ENCODE data around the gene DNAJC6. TPM values are rescaled to one million over a fixed set of nuclear protein-coding genes. Genes with fewer than 3 reads are reported as not detected.

The DNAJC6 gene
- total and polyA plus RNA-seq, 8 donors, result 0.46 to 4.3 (median 1.9) TPM

DNA sequence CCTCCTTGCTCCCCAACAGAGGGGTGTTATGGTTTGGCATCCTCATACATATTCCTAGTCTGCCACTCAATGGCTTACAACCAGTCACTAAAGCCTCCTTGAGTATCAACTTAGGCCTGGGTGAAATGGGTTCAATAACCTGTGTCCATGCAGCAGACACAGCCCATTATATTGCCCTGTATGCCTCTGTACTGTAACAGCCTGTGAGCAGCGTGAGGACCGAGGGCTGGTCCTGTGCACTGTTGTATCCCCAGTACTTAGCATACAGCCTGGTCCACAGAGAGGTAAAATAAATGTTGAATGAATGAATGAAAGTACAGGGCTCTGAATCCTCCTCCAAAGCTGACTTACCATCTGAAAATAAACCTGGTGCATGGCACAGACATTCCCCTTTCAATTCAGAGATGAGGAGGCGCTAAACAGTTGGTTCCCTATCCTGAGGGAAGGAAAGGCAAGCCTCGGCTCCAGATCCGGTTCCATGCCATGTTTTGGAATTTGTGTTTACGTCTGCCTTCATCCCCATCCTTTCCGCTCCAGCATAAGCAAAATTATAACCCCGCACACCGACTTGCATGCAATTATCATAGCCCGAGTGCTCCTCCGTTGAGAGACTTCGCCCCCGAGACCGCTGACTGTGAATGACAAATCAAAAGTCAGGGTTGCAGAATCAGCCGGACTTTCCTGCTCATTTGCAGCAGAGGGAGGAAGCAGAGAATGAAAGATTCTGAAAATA is 45.0 kb upstream of the DNAJC6 start:
- 30 to 35% methylated on average over 15 of the region's 15 CpGs for WGBS, 2 donors
- no peaks in the 10 kb centered on the region for H3K4me1 ChIP-seq
- FAIRE-seq (no peak), DNase-seq (no peak), ATAC-seq (peak in 3 of 4 donors; percentile 34 to 55 (median 36))
- H3K9me3 ChIP-seq, result no peaks in the 10 kb centered on the region
- intact Hi-C loops (cut with DNase I), result no loop called here
- H3K27me3 ChIP-seq, result no peaks in the 10 kb centered on the region
- no peak for TF ChIP-seq CTCF (IDR thresholded peaks at IDR 0.05)
- H3K36me3 ChIP-seq, result no peaks in the 10 kb centered on the region
- H3K4me3 ChIP-seq, result peak overlapping the region in 1 of 4 donors; percentile 63
- no peak overlapping the region for H3K27ac ChIP-seq

GRCh38 chr1:65265296-65265650 is 44.1 kb upstream of the DNAJC6 start:
- Histone ChIP-seq H3K4me3 (peak overlapping the region; percentile 23 to 63 (median 44)), H3K27me3 (no peaks in the 10 kb centered on the region), H3K27ac (no peak overlapping the region), H3K9me3 (no peaks in the 10 kb centered on the region), H3K4me1 (no peaks in the 10 kb centered on the region), H3K36me3 (no peaks in the 10 kb centered on the region)
- FAIRE-seq (no peak), ATAC-seq (peak in 3 of 4 donors; percentile 19 to 31 (median 26)), DNase-seq (no peak)
- 7 to 8% methylated on average over 7 of the region's 7 CpGs for WGBS, 2 donors
- no peak for TF ChIP-seq CTCF (IDR thresholded peaks at IDR 0.05)
- intact Hi-C loops (cut with DNase I), result no loop called here

GRCh38 chr1:65265651-65266351 is 43.5 kb upstream of the DNAJC6 start:
- DNase-seq, result peak; percentile 18 to 68 (median 38)
- Histone ChIP-seq H3K36me3 (no peaks in the 10 kb centered on the region), H3K4me3 (peak overlapping the region; percentile 23 to 63 (median 44)), H3K27ac (no peak overlapping the region), H3K4me1 (no peaks in the 10 kb centered on the region), H3K27me3 (no peaks in the 10 kb centered on the region), H3K9me3 (no peaks in the 10 kb centered on the region)
- FAIRE-seq, result no peak
- peak; percentile 81 to 96 (median 94) for ATAC-seq
- TF ChIP-seq CTCF (IDR thresholded peaks at IDR 0.05), result no peak
- intact Hi-C loops (cut with DNase I), result no loop called here
- 6% methylated on average over 57 to 59 of the region's 59 CpGs for WGBS, 2 donors

GRCh38 chr1:65266476-65266875 is 42.9 kb upstream of the DNAJC6 start:
- no peaks in the 10 kb centered on the region for H3K36me3 ChIP-seq
- H3K27ac ChIP-seq, result no peak overlapping the region
- no peak for DNase-seq
- TF ChIP-seq CTCF (IDR thresholded peaks at IDR 0.05), result no peak
- peak in 1 of 4 donors; percentile 5 for ATAC-seq
- 5 to 17% methylated on average over 1 of the region's 1 CpG for WGBS, 2 donors
- H3K9me3 ChIP-seq, result no peaks in the 10 kb centered on the region
- intact Hi-C loops (cut with DNase I), result no loop called here
- no peaks in the 10 kb centered on the region for H3K4me1 ChIP-seq
- no peaks in the 10 kb centered on the region for H3K27me3 ChIP-seq
- FAIRE-seq, result no peak
- no peak overlapping the region for H3K4me3 ChIP-seq

DNA sequence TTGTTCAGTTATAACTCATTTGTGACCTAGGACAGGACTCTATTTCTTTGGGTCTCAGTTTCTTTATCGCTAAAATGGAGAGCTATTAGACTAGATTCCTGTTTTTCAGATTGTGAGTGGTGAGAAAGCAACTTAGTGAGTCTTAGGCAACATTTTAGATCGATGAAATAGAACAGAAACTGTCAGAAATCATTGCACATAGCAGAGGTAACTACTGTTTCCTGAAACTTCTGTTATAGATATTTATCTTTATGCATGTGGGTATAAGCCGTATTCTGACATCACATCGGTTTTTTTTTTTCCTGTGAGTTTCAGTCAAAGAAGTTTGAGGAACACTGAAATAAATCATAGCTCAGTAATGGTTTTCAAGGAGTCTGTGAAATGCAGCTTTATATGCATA is 42.1 kb upstream of the DNAJC6 start:
- H3K9me3 ChIP-seq, result no peaks in the 10 kb centered on the region
- no peak overlapping the region for H3K4me3 ChIP-seq
- no peaks in the 10 kb centered on the region for H3K36me3 ChIP-seq
- no peak for DNase-seq
- no peak overlapping the region for H3K27ac ChIP-seq
- H3K4me1 ChIP-seq, result no peaks in the 10 kb centered on the region
- no peak for FAIRE-seq
- intact Hi-C loops (cut with DNase I), result no loop called here
- TF ChIP-seq CTCF (IDR thresholded peaks at IDR 0.05), result no peak
- WGBS, 2 donors, result 86 to 93% methylated on average over 4 of the region's 4 CpGs
- H3K27me3 ChIP-seq, result no peaks in the 10 kb centered on the region
- ATAC-seq, result no peak

Data from pancreas (tissue), 10 donors.